Stimulated activated CD4-positive, alpha-beta T cell treated with anti-CD3 and anti-CD28 coated beads, Interleukin-4, amount 100 ng/mL, for 1 hour (primary cell): Measurements from ENCODE around the gene CLIP2.
"Not testable (repeated sequence)": the region's sequence is repeated elsewhere in the genome, so short reads cannot be mapped to it uniquely, and the experiment has no call there.

ENCODE experiments used
- DNase-seq: peaks from one replicate; pipeline ENCODE4 v3.0.0-alpha.2; 2020

Gene CLIP2

GRCh38 chr7:74289018-74289658, at the start of gene CLIP2:
Gene CLIP2 (plus strand): TSS chr7:74289407. CDS start chr7:74317547, 28,140 bp downstream.
- DNase-seq, result peak; percentile 81

GRCh38 chr7:74240482-74240881, 48.7 kb upstream of the CLIP2 start:
- DNase-seq, result no peak

- DNase-seq, result no peak
Measured at GRCh38 chr7:74242122-74242443, 47.1 kb upstream of the CLIP2 start.

GRCh38 chr7:74246497-74246896, 42.7 kb upstream of the CLIP2 start:
- DNase-seq, result no peak

- no peak for DNase-seq
Measured at GRCh38 chr7:74248156-74248555, 41.1 kb upstream of the CLIP2 start.

- DNase-seq, result not testable (repeated sequence)
Measured at GRCh38 chr7:74249058-74249457, 40.1 kb upstream of the CLIP2 start.

- no peak for DNase-seq
Measured at GRCh38 chr7:74252893-74253292, 36.3 kb upstream of the CLIP2 start.

- no peak for DNase-seq
Measured at GRCh38 chr7:74253331-74253730, 35.9 kb upstream of the CLIP2 start.

- DNase-seq, result no peak
Measured at GRCh38 chr7:74253835-74254128, 35.4 kb upstream of the CLIP2 start.

- peak; percentile 97 for DNase-seq
Measured at GRCh38 chr7:74254129-74254857, 34.9 kb upstream of the CLIP2 start, which contains the start of gene RFC2. Gene RFC2 (minus strand): TSS chr7:74254399. CDS start chr7:74254383, 16 bp downstream.

- no peak for DNase-seq
Measured at GRCh38 chr7:74254858-74255379, 34.3 kb upstream of the CLIP2 start.

- not testable (repeated sequence) for DNase-seq
Measured at GRCh38 chr7:74255461-74255860, 33.7 kb upstream of the CLIP2 start.

GRCh38 chr7:74256491-74257408, 32.5 kb upstream of the CLIP2 start:
- no peak for DNase-seq

GRCh38 chr7:74258639-74259038, 30.6 kb upstream of the CLIP2 start:
- no peak for DNase-seq

GRCh38 chr7:74262639-74263398, 26.4 kb upstream of the CLIP2 start:
- DNase-seq, result no peak

GRCh38 chr7:74263399-74264120, 25.6 kb upstream of the CLIP2 start:
- DNase-seq, result no peak

GRCh38 chr7:74266191-74266963, 22.8 kb upstream of the CLIP2 start:
- DNase-seq, result no peak

- no peak for DNase-seq
Measured at GRCh38 chr7:74267756-74268565, 21.2 kb upstream of the CLIP2 start.

- DNase-seq, result peak; percentile 67
Measured at GRCh38 chr7:74269757-74270277, 19.4 kb upstream of the CLIP2 start.

GRCh38 chr7:74271742-74272141, 17.5 kb upstream of the CLIP2 start:
- no peak for DNase-seq
